K562 (cell line): ENCODE measurements around the gene AK2. TPM values are rescaled to one million over a fixed set of nuclear protein-coding genes. Genes with fewer than 3 reads are reported as not detected.
"Not testable (repeated sequence)": the region's sequence is repeated elsewhere in the genome, so short reads cannot be mapped to it uniquely, and the experiment has no call there.

ENCODE experiments used
- ATAC-seq: fragments of 200-7000 bp; cut with Tn5 transposase; 3 replicates; pipeline ENCODE4 v1.9.1; 2020; ENCODE audit warnings: moderate library complexity
- BruUV-seq: library from RNA; stranded (reverse); fragments of 400-500 nt; replicated peaks from 2 replicates; lab custom pipeline; 2021; lab: Mats Ljungman, UMichigan
- CTCF ChIA-PET: fragments of 300-600 bp; formaldehyde crosslinking; extraction: SDS; loops from one replicate; lab custom pipeline; 2021; ENCODE audit warnings: low intra/inter-chr PET ratio; lab: Yijun Ruan, JAX
- POLR2A ChIA-PET: fragments of 300-600, 350-650 bp; sonication (Branson Sonifier 250); formaldehyde crosslinking; extraction: SDS; loops from one replicate; lab custom pipeline; 2021; ENCODE audit warnings: antibody characterized with exemption, inconsistent platforms; lab: Yijun Ruan, JAX
- DNase-seq, 4 experiments: peaks; one replicate each; pipeline versions ENCODE4 v3.0.0 to v3.0.0-alpha.2; 2011 to 2018; ENCODE audit warnings: low spot score in 3 of 4, mixed read lengths in 3 of 4; ENCODE audit errors: extremely low read depth in 1 of 4
- FAIRE-seq: peaks from 2 replicates; lab custom pipeline; 2011; peaks lifted over from hg19 to GRCh38; lab: Jason Lieb, UNC
- H2AFZ ChIP-seq: 2 replicates; pipeline ENCODE4 v1.6.0; 2011; ENCODE audit warnings: low read depth, low read length, control low read depth, inconsistent platforms
- H3K27ac ChIP-seq: fragments of 200-600 bp; 3 replicates; pipeline ENCODE4 v1.8.0; 2011; ENCODE audit warnings: low read depth, mild to moderate bottlenecking, control low read depth, inconsistent platforms, low read length, moderate library complexity, mixed read lengths; ENCODE audit errors: extremely low read depth
- H3K27me3 ChIP-seq, 2 experiments: fragments of 300-600 bp in 1 of 2; 2 replicates in 1 of 2; 3 replicates in 1 of 2; pipeline versions ENCODE4 v1.6.0 to v1.8.0; 2011; ENCODE audit warnings: inconsistent platforms in 2 of 2, low read length in 2 of 2, mild to moderate bottlenecking in 1 of 2, mixed read lengths in 1 of 2, moderate library complexity in 1 of 2; ENCODE audit not compliant: control insufficient read depth in 2 of 2, insufficient read depth in 2 of 2
- H3K36me3 ChIP-seq: fragments of 300-600 bp; 3 replicates; pipeline ENCODE4 v1.8.0; 2011; ENCODE audit warnings: mild to moderate bottlenecking, low read length, inconsistent platforms; ENCODE audit not compliant: control insufficient read depth, insufficient read depth
- H3K4me1 ChIP-seq, 2 experiments: fragments of 200-600 bp in 1 of 2; replicated peaks in 1 of 2; 2 replicates in 1 of 2; 3 replicates in 1 of 2; pipeline versions ENCODE4 v1.5.1 to v1.8.0; 2011; ENCODE audit warnings: inconsistent platforms in 2 of 2, low read length in 2 of 2, mild to moderate bottlenecking in 1 of 2, mixed read lengths in 1 of 2, moderate library complexity in 1 of 2; ENCODE audit not compliant: control insufficient read depth in 2 of 2, insufficient read depth in 2 of 2
- H3K4me2 ChIP-seq: 2 replicates; pipeline ENCODE4 v1.6.1; 2011; ENCODE audit warnings: low read length, control low read depth, inconsistent platforms, mixed read lengths; ENCODE audit not compliant: insufficient read depth
- H3K4me3 ChIP-seq: fragments of 200-600 bp; sonication (generic), shearing (Covaris generic); 2 replicates; pipeline ENCODE4 v1.5.1; 2016; ENCODE audit warnings: control low read depth, inconsistent platforms
- H3K79me2 ChIP-seq: fragments of 200-600 bp; 3 replicates; pipeline ENCODE4 v1.8.0; 2011; ENCODE audit warnings: low read length, inconsistent platforms; ENCODE audit not compliant: control insufficient read depth, insufficient read depth
- H3K9ac ChIP-seq, 2 experiments: 2 replicates each; pipeline versions ENCODE4 v1.6.0 to v1.6.1; 2011; ENCODE audit warnings: low read depth in 2 of 2, low read length in 2 of 2, control low read depth in 1 of 2, inconsistent platforms in 1 of 2, mild to moderate bottlenecking in 1 of 2, mixed read lengths in 1 of 2; ENCODE audit not compliant: insufficient read depth in 1 of 2
- H3K9me1 ChIP-seq: one replicate; pipeline ENCODE4 v1.6.0; 2011; ENCODE audit warnings: inconsistent platforms, mild to moderate bottlenecking, low read length, moderate library complexity; ENCODE audit not compliant: control insufficient read depth, insufficient read depth
- H3K9me3 ChIP-seq: replicated peaks from 2 replicates; pipeline ENCODE4 v1.5.1; 2011; ENCODE audit warnings: low read depth, low read length, inconsistent platforms; ENCODE audit not compliant: control insufficient read depth, insufficient read depth
- H4K20me1 ChIP-seq: replicated peaks from 2 replicates; pipeline ENCODE4 v1.6.1; 2011; ENCODE audit warnings: low read length, inconsistent platforms, mixed read lengths; ENCODE audit not compliant: control insufficient read depth, insufficient read depth
- BCLAF1 ChIP-seq, 2 experiments: fragments of 450-650 bp in 1 of 2; IDR thresholded peaks; 2 replicates each; pipeline ENCODE4 v1.6.1; 2011 to 2017; ENCODE audit warnings: low read depth in 2 of 2, antibody characterized with exemption in 1 of 2, borderline replicate concordance in 1 of 2, low read length in 1 of 2, mild to moderate bottlenecking in 1 of 2, mixed read lengths in 1 of 2; ENCODE audit not compliant: control insufficient read depth in 1 of 2
- CSDE1 ChIP-seq, 2 experiments: fragments of 450-650 bp; IDR thresholded peaks; 2 replicates each; pipeline ENCODE4 v1.6.1; 2016; ENCODE audit warnings: mild to moderate bottlenecking in 1 of 2
- EGR1 ChIP-seq: fragments of 450-650 bp; conservative IDR thresholded peaks from 2 replicates; pipeline ENCODE4 v1.6.1; 2017; ENCODE audit warnings: mild to moderate bottlenecking
- FOXA3 ChIP-seq, 2 experiments: fragments of 450-650 bp in 1 of 2; sonication (generic) in 1 of 2; formaldehyde crosslinking; IDR thresholded peaks in 1 of 2; conservative IDR thresholded peaks in 1 of 2; 2 replicates each; pipeline versions ENCODE4 v1.4.0 to v1.8.0; 2020 to 2022; ENCODE audit warnings: mild to moderate bottlenecking in 2 of 2, missing genetic modification reagents in 1 of 2
- FOXK2 ChIP-seq, 2 experiments: fragments of 450-650 bp; IDR thresholded peaks in 1 of 2; conservative IDR thresholded peaks in 1 of 2; 2 replicates each; pipeline ENCODE4 v1.6.1; 2016; ENCODE audit warnings: low read depth in 2 of 2, mild to moderate bottlenecking in 1 of 2
- RB1 ChIP-seq: fragments of 450-650 bp; IDR thresholded peaks from 2 replicates; pipeline ENCODE4 v1.6.1; 2017; ENCODE audit warnings: low read depth, mild to moderate bottlenecking
- WGBS: fragments of 100-300 bp; shearing (Covaris generic); methylation state at CpG from one replicate; pipeline ENCODE4 v1.1.6; 2016; ENCODE audit warnings: low coverage, mixed read lengths; ENCODE audit not compliant: insufficient coverage; ENCODE audit errors: missing lambda C conversion rate; 5-methylcytosine and 5-hydroxymethylcytosine counted together
- in situ Hi-C: fragments of 300-500 bp; cut with MboI; formaldehyde crosslinking; loops from 4 replicates; pipeline ENCODE4 v1.15.0; 2018; ENCODE audit warnings: inconsistent platforms, mixed read lengths
- intact Hi-C: fragments of 100-400 bp; cut with micrococcal nuclease; formaldehyde crosslinking; loops from 2 replicates; pipeline ENCODE4 v1.14.2; 2022
- polyA plus RNA-seq, 8 experiments: library from polyadenylated mRNA; depleted of rRNA in 4 of 8; stranded (reverse) in 5 of 8; unstranded in 3 of 8; fragments of >200 nt; fragmentation: Nextera tagmentation in 2 of 8; fragmentation: Illumina TruSeq in 1 of 8; extraction: Ambion mirVana in 2 of 8; extraction: Trizol in 1 of 8; gene quantifications; 2 replicates each; pipeline versions ENCODE4 v1.2.1 to v1.2.3, GENCODE V29; 2011 to 2014; ENCODE audit warnings: inconsistent platforms in 1 of 8, missing spikeins in 1 of 8
- total RNA-seq, 7 experiments: library from RNA; depleted of rRNA in 6 of 7; stranded (reverse); fragments of >200 nt in 6 of 7; fragmentation: Illumina TruSeq in 2 of 7; extraction: Trizol in 2 of 7; gene quantifications; 2 replicates each; pipeline versions ENCODE4 v1.2.1 to v1.2.3, GENCODE V29; 2011 to 2021; ENCODE audit warnings: low replicate concordance in 1 of 7

The AK2 gene
- total and polyA plus RNA-seq, 9 of the 15 experiments (the other 6 are each of a cell fraction or from before 2014, with no cell fraction given), result 105 to 1,050 (median 509) TPM

GRCh38 chr1:33025180-33025569, 11.5 kb downstream of the AK2 start (continued):
- TF ChIP-seq BCLAF1 (IDR thresholded peaks at IDR 0.05; ENCODE audit: borderline replicate concordance in 1 of 2, control insufficient read depth in 1 of 2, low read depth in 2 of 2, low read length in 1 of 2) (no peak), RB1 (no peak), CSDE1 (IDR thresholded peaks at IDR 0.05) (no peak), FOXK2 (conservative IDR thresholded peaks at IDR 0.05 in 1 of 2, IDR thresholded peaks at IDR 0.05 in 1 of 2; ENCODE audit: low read depth in 2 of 2) (no peak)
- TF ChIP-seq, all 486 proteins: peak for 0

- H3K27me3 ChIP-seq, H3K4me2 ChIP-seq, FAIRE-seq, H2AFZ ChIP-seq, BruUV-seq, DNase-seq, H3K4me3 ChIP-seq, in situ Hi-C loops, H3K9ac ChIP-seq: not testable (repeated sequence)
- H3K4me1 ChIP-seq, result peaks cover 11 to 19% of the 10 kb centered on the region in 2 experiments
- POLR2A ChIA-PET, result interaction anchor here (0.6 to 4.1 kb wide), 4 partner anchors 10 to 19 kb away, joined by 3 to 28 read pairs (median 12); no protein-coding TSS in a partner anchor
- WGBS, result 84% methylated on average over 6 of the region's 6 CpGs
- CTCF ChIA-PET, result interaction anchor here (0.6 kb wide), 1 partner anchor 31 kb away, joined by 3 read pairs; no protein-coding TSS in a partner anchor
- H3K79me2 ChIP-seq, result peaks cover 77% of the 10 kb centered on the region
- TF ChIP-seq EGR1 (peak; percentile 33; the same call in 1 of the 2 replicates), FOXA3 (CRISPR knock-in tag; conservative IDR thresholded peaks at IDR 0.05 in 1 of 2, IDR thresholded peaks at IDR 0.05 in 1 of 2) (0 out of 4 replicates have a peak, but pooled peaks of 1 of the 2 experiments have one; percentile 18)
- TF ChIP-seq, all 486 proteins: peak for 2; not testable (repeated sequence) for 484
- ATAC-seq, H3K9me3 ChIP-seq, intact Hi-C loops, H3K9me1 ChIP-seq, H3K27ac ChIP-seq: not testable (repeated sequence)
- Histone ChIP-seq H3K36me3 (peaks cover 91% of the 10 kb centered on the region), H4K20me1 (peaks cover 39% of the 10 kb centered on the region)
Observed at GRCh38 chr1:33024430-33025179, 12.1 kb downstream of the AK2 start.
